A549 (cell line): ENCODE results near the gene KATNAL1. TPM values are rescaled to one million over a fixed set of nuclear protein-coding genes. Genes with fewer than 3 reads are reported as not detected.

Experiments used
- ATAC-seq, 2 experiments: fragments of 200-7000 bp in 1 of 2; fragments of >200 bp in 1 of 2; cut with Nextera tagmentation in 1 of 2; cut with Tn5 transposase in 1 of 2; 3 replicates each; pipeline versions ENCODE4 v1.8.0 to v1.9.1; 2018 to 2020; ENCODE audit warnings: mild to moderate bottlenecking in 1 of 2, moderate library complexity in 1 of 2
- CTCF ChIA-PET: fragments of 300-600 bp; sonication (Branson Sonifier 250); formaldehyde crosslinking; extraction: SDS; loops from one replicate; lab custom pipeline; 2021; ENCODE audit warnings: antibody characterized with exemption, inconsistent platforms; lab: Yijun Ruan, JAX
- POLR2A ChIA-PET: fragments of 350-600 bp; formaldehyde crosslinking; extraction: SDS; loops from one replicate; lab custom pipeline; 2021; ENCODE audit warnings: antibody characterized with exemption, inconsistent platforms; lab: Yijun Ruan, JAX
- DNase-seq, 2 experiments: peaks; one replicate each; pipeline versions ENCODE4 v3.0.0 to v3.0.0-alpha.2; 2011 to 2016; ENCODE audit warnings: low read depth in 1 of 2, low spot score in 1 of 2
- FAIRE-seq: peaks from 2 replicates; lab custom pipeline; 2011; peaks lifted over from hg19 to GRCh38; lab: Jason Lieb, UNC
- H3K27ac ChIP-seq, 2 experiments: fragments of >200 bp; sonication (Bioruptor Twin); formaldehyde crosslinking; 3 replicates each; pipeline ENCODE4 v1.5.1; 2016 to 2017
- H3K4me1 ChIP-seq: fragments of >200 bp; sonication (Bioruptor Twin); formaldehyde crosslinking; 3 replicates; pipeline ENCODE4 v1.6.1; 2016
- H3K4me2 ChIP-seq: fragments of >200 bp; sonication (Bioruptor Twin); formaldehyde crosslinking; 3 replicates; pipeline ENCODE4 v1.6.1; 2016
- H3K4me3 ChIP-seq: fragments of >200 bp; sonication (Bioruptor Twin); formaldehyde crosslinking; 3 replicates; pipeline ENCODE4 v1.5.1; 2016
- H3K9me3 ChIP-seq: fragments of >200 bp; sonication (Bioruptor Twin); formaldehyde crosslinking; 3 replicates; pipeline ENCODE4 v1.6.1; 2016
- CBX2 ChIP-seq: fragments of 200-600 bp; sonication (generic); IDR thresholded peaks from 2 replicates; pipeline ENCODE4 v1.6.1; 2016; ENCODE audit warnings: low read depth, mild to moderate bottlenecking, borderline replicate concordance
- CBX8 ChIP-seq: fragments of 200-600 bp; sonication (generic); IDR thresholded peaks from 2 replicates; pipeline ENCODE4 v1.6.1; 2016
- CHD2 ChIP-seq: fragments of 150-350 bp; IDR thresholded peaks from 2 replicates; pipeline ENCODE4 v1.6.1; 2014; ENCODE audit warnings: low read length; ENCODE audit not compliant: partially characterized antibody
- E2F6 ChIP-seq: IDR thresholded peaks from 2 replicates; pipeline ENCODE4 v1.6.1; 2012; ENCODE audit warnings: low read depth, borderline replicate concordance
- HOXA7 ChIP-seq: fragments of 250-450 bp; sonication (Bioruptor Pico); IDR thresholded peaks from 2 replicates; pipeline ENCODE4 v1.5.0; 2020; ENCODE audit warnings: mild to moderate bottlenecking, moderate library complexity
- HOXB13 ChIP-seq: fragments of 250-450 bp; sonication (Bioruptor Pico); IDR thresholded peaks from 2 replicates; pipeline ENCODE4 v1.5.0; 2020; ENCODE audit warnings: low read depth, mild to moderate bottlenecking, moderate library complexity
- KDM5A ChIP-seq: fragments of 200-600 bp; sonication (generic); IDR thresholded peaks from 2 replicates; pipeline ENCODE4 v1.6.1; 2016; ENCODE audit warnings: antibody characterized with exemption, mild to moderate bottlenecking
- NPAS2 ChIP-seq: fragments of 250-450 bp; sonication (Bioruptor Pico); IDR thresholded peaks from 2 replicates; pipeline ENCODE4 v1.8.0; 2022; ENCODE audit warnings: mild to moderate bottlenecking, moderate library complexity, borderline replicate concordance
- PHF8 ChIP-seq: fragments of 200-600 bp; sonication (generic); IDR thresholded peaks from 2 replicates; pipeline ENCODE4 v1.6.1; 2016; ENCODE audit warnings: low read depth, mild to moderate bottlenecking, antibody characterized with exemption, moderate library complexity, borderline replicate concordance
- RAD21 ChIP-seq, 2 experiments: fragments of >200 bp in 1 of 2; sonication (Bioruptor Twin) in 1 of 2; formaldehyde crosslinking in 1 of 2; IDR thresholded peaks in 1 of 2; conservative IDR thresholded peaks in 1 of 2; 2 replicates in 1 of 2; 3 replicates in 1 of 2; pipeline ENCODE4 v1.6.1; 2012 to 2018; ENCODE audit warnings: inconsistent platforms in 1 of 2
- RARB ChIP-seq: fragments of 250-450 bp; sonication (Bioruptor Pico); IDR thresholded peaks from 2 replicates; pipeline ENCODE4 v1.8.0; 2021; ENCODE audit warnings: mild to moderate bottlenecking, moderate library complexity
- RNF2 ChIP-seq: fragments of 200-600 bp; sonication (generic); IDR thresholded peaks from 2 replicates; pipeline ENCODE4 v1.6.1; 2016; ENCODE audit warnings: low read depth, mild to moderate bottlenecking, antibody characterized with exemption, moderate library complexity, borderline replicate concordance
- SMC3 ChIP-seq: fragments of >200 bp; sonication (Bioruptor Twin); formaldehyde crosslinking; IDR thresholded peaks from 3 replicates; pipeline ENCODE4 v1.6.1; 2018; ENCODE audit warnings: inconsistent platforms
- ZC3H11A ChIP-seq: fragments of 450-650 bp; IDR thresholded peaks from 2 replicates; pipeline ENCODE4 v1.6.1; 2014; ENCODE audit warnings: antibody characterized with exemption, mild to moderate bottlenecking
- ZFP36 ChIP-seq: fragments of 450-650 bp; IDR thresholded peaks from 2 replicates; pipeline ENCODE4 v1.6.1; 2014; ENCODE audit warnings: borderline replicate concordance; ENCODE audit not compliant: partially characterized antibody
- WGBS: methylation state at CpG from one replicate; pipeline ENCODE4 v1.1.6; 2017; ENCODE audit errors: missing lambda C conversion rate; 5-methylcytosine and 5-hydroxymethylcytosine counted together
- polyA plus RNA-seq, 4 experiments: library from polyadenylated mRNA; depleted of rRNA in 3 of 4; stranded (reverse); fragments of >200 nt; fragmentation: RNase III in 1 of 4; extraction: RNeasy Plus Mini Kit Qiagen cat#74134 plus additional on column Dnase treatment in 1 of 4; gene quantifications; 2 replicates in 3 of 4; 3 replicates in 1 of 4; pipeline ENCODE4 v1.2.3, GENCODE V29; 2011 to 2017
- TF ChIP-seq, protein P1 (sequence below): fragments of 250-450 bp; sonication (Bioruptor Pico); IDR thresholded peaks from 2 replicates; pipeline ENCODE4 v1.5.0; 2021; ENCODE audit warnings: mild to moderate bottlenecking, moderate library complexity, borderline replicate concordance
- TF ChIP-seq, protein P2 (sequence below): fragments of >200 bp; sonication (Bioruptor Twin); formaldehyde crosslinking; IDR thresholded peaks from 2 replicates; pipeline ENCODE4 v1.6.1; 2016
- TF ChIP-seq, protein P3 (sequence below): fragments of >200 bp; sonication (Bioruptor Twin); formaldehyde crosslinking; IDR thresholded peaks from 3 replicates; pipeline ENCODE4 v1.5.1; 2016

The KATNAL1 gene
- polyA plus RNA-seq, 2 of the 4 experiments (the other 2 are of a cell fraction) = 7.9 to 10.5 TPM

- Histone ChIP-seq H3K4me1 (no peaks in the 10 kb centered on the region), H3K9me3 (no peaks in the 10 kb centered on the region), H3K4me2 (no peak overlapping the region), H3K27ac (no peak overlapping the region), H3K4me3 (no peak overlapping the region)
- ChIA-PET CTCF (interaction anchor here (2.4 to 5.7 kb wide), 2 partner anchors 13 to 28 kb away, joined by 9 to 38 read pairs; no protein-coding TSS in a partner anchor), POLR2A (no interaction called here)
- no peak; a peak in 1 of 6 replicates for ATAC-seq
- FAIRE-seq = no peak
- 8% methylated on average over 4 of the region's 4 CpGs for WGBS
- DNase-seq = no peak
- TF ChIP-seq ZFP36 (no peak), RARB (CRISPR knock-in tag) (no peak), CBX2 (no peak), E2F6 (no peak), HOXA7 (CRISPR knock-in tag) (no peak), KDM5A (no peak), ZC3H11A (no peak), NPAS2 (CRISPR knock-in tag) (no peak), PHF8 (no peak), RNF2 (no peak), HOXB13 (CRISPR knock-in tag) (no peak)
- TF ChIP-seq, protein P1, sequence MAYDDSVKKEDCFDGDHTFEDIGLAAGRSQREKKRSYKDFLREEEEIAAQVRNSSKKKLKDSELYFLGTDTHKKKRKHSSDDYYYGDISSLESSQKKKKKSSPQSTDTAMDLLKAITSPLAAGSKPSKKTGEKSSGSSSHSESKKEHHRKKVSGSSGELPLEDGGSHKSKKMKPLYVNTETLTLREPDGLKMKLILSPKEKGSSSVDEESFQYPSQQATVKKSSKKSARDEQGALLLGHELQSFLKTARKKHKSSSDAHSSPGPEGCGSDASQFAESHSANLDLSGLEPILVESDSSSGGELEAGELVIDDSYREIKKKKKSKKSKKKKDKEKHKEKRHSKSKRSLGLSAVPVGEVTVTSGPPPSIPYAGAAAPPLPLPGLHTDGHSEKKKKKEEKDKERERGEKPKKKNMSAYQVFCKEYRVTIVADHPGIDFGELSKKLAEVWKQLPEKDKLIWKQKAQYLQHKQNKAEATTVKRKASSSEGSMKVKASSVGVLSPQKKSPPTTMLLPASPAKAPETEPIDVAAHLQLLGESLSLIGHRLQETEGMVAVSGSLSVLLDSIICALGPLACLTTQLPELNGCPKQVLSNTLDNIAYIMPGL (CRISPR knock-in tag) = no peak
- TF ChIP-seq, protein P2, sequence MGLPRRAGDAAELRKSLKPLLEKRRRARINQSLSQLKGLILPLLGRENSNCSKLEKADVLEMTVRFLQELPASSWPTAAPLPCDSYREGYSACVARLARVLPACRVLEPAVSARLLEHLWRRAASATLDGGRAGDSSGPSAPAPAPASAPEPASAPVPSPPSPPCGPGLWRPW = no peak
Measured at GRCh38 chr13:30159446-30159839, 147.9 kb downstream of the KATNAL1 start.

DNA sequence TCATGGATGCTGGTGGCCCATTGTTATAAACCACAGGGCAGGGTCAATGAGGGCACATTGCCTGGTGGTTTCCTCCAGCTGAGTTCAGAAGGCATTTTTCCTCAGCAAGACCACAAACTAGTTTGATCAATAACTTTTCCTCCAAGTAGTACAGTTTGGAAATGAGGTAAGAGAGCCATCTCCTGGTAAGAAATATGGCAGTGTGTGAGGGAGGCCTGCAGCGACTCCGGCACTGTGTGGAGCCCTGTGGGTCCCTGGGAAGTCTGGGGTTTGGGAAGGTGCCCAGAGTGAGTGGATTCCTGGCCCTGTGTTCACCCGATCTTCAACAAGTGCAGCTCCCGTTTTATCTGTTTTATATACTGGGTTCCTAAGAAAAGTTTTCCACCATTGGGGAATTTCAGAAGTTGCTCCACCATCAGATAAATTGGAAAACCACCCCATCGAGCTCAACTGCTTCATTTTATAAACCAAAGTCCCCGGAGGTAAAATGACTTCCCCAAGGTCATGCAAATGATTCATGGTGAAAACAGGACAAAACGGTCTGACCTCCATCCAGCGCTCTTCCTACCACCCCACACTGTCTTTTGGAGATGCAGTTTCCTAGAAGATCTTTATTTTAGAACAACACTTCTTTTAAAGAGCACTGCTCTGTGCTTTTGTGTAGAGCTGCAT is 148.4 kb downstream of the KATNAL1 start:
- POLR2A ChIA-PET = no interaction called here
- H3K4me2 ChIP-seq = no peak overlapping the region
- no peak overlapping the region for H3K27ac ChIP-seq

More for the DNA sequence above, 148.4 kb downstream of the KATNAL1 start:
- WGBS = 55% methylated on average over 8 of the region's 8 CpGs
- FAIRE-seq (no peak), DNase-seq (no peak), ATAC-seq (peak; percentile 50 to 74; a peak in 3 of 6 replicates)
- Histone ChIP-seq H3K4me3 (no peak overlapping the region), H3K4me1 (no peaks in the 10 kb centered on the region), H3K9me3 (no peaks in the 10 kb centered on the region)
- CTCF ChIA-PET = interaction anchor here (1.1 to 5.7 kb wide), 3 partner anchors 10 to 28 kb away, joined by 3 to 38 read pairs (median 9); no protein-coding TSS in a partner anchor
- TF ChIP-seq, protein P3, sequence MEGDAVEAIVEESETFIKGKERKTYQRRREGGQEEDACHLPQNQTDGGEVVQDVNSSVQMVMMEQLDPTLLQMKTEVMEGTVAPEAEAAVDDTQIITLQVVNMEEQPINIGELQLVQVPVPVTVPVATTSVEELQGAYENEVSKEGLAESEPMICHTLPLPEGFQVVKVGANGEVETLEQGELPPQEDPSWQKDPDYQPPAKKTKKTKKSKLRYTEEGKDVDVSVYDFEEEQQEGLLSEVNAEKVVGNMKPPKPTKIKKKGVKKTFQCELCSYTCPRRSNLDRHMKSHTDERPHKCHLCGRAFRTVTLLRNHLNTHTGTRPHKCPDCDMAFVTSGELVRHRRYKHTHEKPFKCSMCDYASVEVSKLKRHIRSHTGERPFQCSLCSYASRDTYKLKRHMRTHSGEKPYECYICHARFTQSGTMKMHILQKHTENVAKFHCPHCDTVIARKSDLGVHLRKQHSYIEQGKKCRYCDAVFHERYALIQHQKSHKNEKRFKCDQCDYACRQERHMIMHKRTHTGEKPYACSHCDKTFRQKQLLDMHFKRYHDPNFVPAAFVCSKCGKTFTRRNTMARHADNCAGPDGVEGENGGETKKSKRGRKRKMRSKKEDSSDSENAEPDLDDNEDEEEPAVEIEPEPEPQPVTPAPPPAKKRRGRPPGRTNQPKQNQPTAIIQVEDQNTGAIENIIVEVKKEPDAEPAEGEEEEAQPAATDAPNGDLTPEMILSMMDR = peak; percentile 12; the same call in 2 of the 3 replicates
- TF ChIP-seq CHD2 (no peak), CBX8 (no peak), SMC3 (peak; percentile 19; the same call in 2 of the 3 replicates), RAD21 (conservative IDR thresholded peaks at IDR 0.05 in 1 of 2, IDR thresholded peaks at IDR 0.05 in 1 of 2) (peak; percentile 36 to 45; a peak in 4 of 5 replicates)
